Mammary epithelial cell (primary cell): ENCODE data around the gene OIP5.

Experiments used
- CTCF ChIP-seq, 2 donors: IDR thresholded peaks in 1 of 2; conservative IDR thresholded peaks in 1 of 2; 2 replicates each; pipeline ENCODE4 v1.5.1; 2011 to 2012; ENCODE audit warnings: inconsistent platforms in 2 of 2, low read length in 2 of 2, mild to moderate bottlenecking in 2 of 2, control low read depth in 1 of 2, low read depth in 1 of 2; ENCODE audit not compliant: insufficient read depth in 1 of 2; ENCODE audit errors: extremely low read depth in 1 of 2
- EZH2 ChIP-seq: IDR thresholded peaks from 2 replicates; pipeline ENCODE4 v1.6.1; 2012; ENCODE audit warnings: low read length, inconsistent platforms, borderline replicate concordance

- no peak for TF ChIP-seq CTCF (conservative IDR thresholded peaks at IDR 0.05 in 1 of 2, IDR thresholded peaks at IDR 0.05 in 1 of 2; ENCODE audit: extremely low read depth in 1 of 2, insufficient read depth in 1 of 2, low read depth in 1 of 2, low read length in 2 of 2)
- TF ChIP-seq EZH2: no peak
Observed at GRCh38 chr15:41377978-41378377, 45.6 kb upstream of the OIP5 start.
